Transverse colon (tissue), 4 donors: ENCODE measurements around the gene ZNF784. TPM values are rescaled to one million over a fixed set of nuclear protein-coding genes. Genes with fewer than 3 reads are reported as not detected.

Source experiments
- DNase-seq: peaks from one replicate; pipeline ENCODE4 v3.0.0-alpha.2; 2019
- H3K27ac ChIP-seq, 4 donors: fragments of 200-600 bp; sonication (generic); 2 replicates each; pipeline ENCODE4 v1.5.1; 2016 to 2018; ENCODE audit warnings: inconsistent platforms in 4 of 4
- H3K27me3 ChIP-seq: fragments of 200-600 bp; sonication (generic); 2 replicates; pipeline ENCODE4 v1.5.1; 2017; ENCODE audit warnings: inconsistent platforms
- H3K36me3 ChIP-seq, 4 donors: fragments of 200-600 bp; sonication (generic); 2 replicates each; pipeline ENCODE4 v1.5.1; 2017 to 2019; ENCODE audit warnings: inconsistent platforms in 4 of 4
- H3K4me1 ChIP-seq, 4 donors: fragments of 200-600 bp; sonication (generic); 2 replicates each; pipeline ENCODE4 v1.5.1; 2017 to 2020; ENCODE audit warnings: inconsistent platforms in 4 of 4
- H3K4me3 ChIP-seq, 4 donors: fragments of 200-600 bp; sonication (generic); 1 replicate in 1 of 4; 2 replicates in 3 of 4; pipeline versions ENCODE4 v1.5.1 to v1.6.1; 2017 to 2019; ENCODE audit warnings: inconsistent platforms in 4 of 4
- H3K9me3 ChIP-seq, 2 donors: fragments of 200-600 bp; sonication (generic); 2 replicates each; pipeline ENCODE4 v1.5.1; 2017 to 2019; ENCODE audit warnings: inconsistent platforms in 2 of 2
- CTCF ChIP-seq, 5 experiments: fragments of 200-600 bp in 3 of 5; fragments of 450-650 bp in 2 of 5; sonication (generic) in 3 of 5; IDR thresholded peaks; 1 replicate in 2 of 5; 2 replicates in 3 of 5; pipeline ENCODE4 v1.5.1; 2016 to 2017; ENCODE audit warnings: antibody characterized with exemption in 5 of 5, inconsistent platforms in 3 of 5, mild to moderate bottlenecking in 2 of 5, moderate library complexity in 1 of 5
- EP300 ChIP-seq: sonication (generic); formaldehyde crosslinking; IDR thresholded peaks from one replicate; pipeline ENCODE4 v1.6.1; 2017; ENCODE audit warnings: antibody characterized with exemption, low read depth
- POLR2A ChIP-seq: fragments of 450-650 bp; IDR thresholded peaks from one replicate; pipeline ENCODE4 v1.6.1; 2016; ENCODE audit warnings: antibody characterized with exemption, mild to moderate bottlenecking, moderate library complexity
- POLR2AphosphoS5 ChIP-seq, 3 donors: sonication (generic); formaldehyde crosslinking; IDR thresholded peaks; one replicate each; pipeline ENCODE4 v1.6.1; 2016; ENCODE audit warnings: antibody characterized with exemption in 3 of 3
- WGBS, 2 donors: methylation state at CpG; one replicate each; pipeline ENCODE4 v1.1.5; 2018; ENCODE audit warnings: low coverage in 1 of 2; 5-methylcytosine and 5-hydroxymethylcytosine counted together
- in situ Hi-C, 4 donors: fragments of 200-750 bp; cut with MboI; loops; one replicate each; pipeline versions ENCODE4 v1.15.0 to v1.15.1; 2017; ENCODE audit warnings: low sequenced_read_pairs in 3 of 4, low pct_ligation_motif_present in 1 of 4, low pct_unique_long_range_greater_than_20kb in 1 of 4
- intact Hi-C: fragments of 100-400 bp; cut with DNase I; formaldehyde crosslinking; loops from one replicate; pipeline ENCODE4 v1.15.1; 2023; ENCODE audit warnings: low total_unique reads
- total RNA-seq, 4 donors: library from RNA; depleted of rRNA; stranded (reverse); fragments of >200 nt; gene quantifications; one replicate each; pipeline ENCODE4 v1.1.0, GENCODE V29; 2016

ZNF784 gene
- total RNA-seq, 4 donors from 2014 or later = 11.1 to 27.7 (median 14.5) TPM

- in situ Hi-C loops = no loop called here
- Histone ChIP-seq H3K36me3 (no peaks in the 10 kb centered on the region), H3K4me3 (no peak overlapping the region), H3K9me3 (no peaks in the 10 kb centered on the region), H3K4me1 (peaks cover 22 to 67% (median 48%) of the 10 kb centered on the region in 4 donors), H3K27me3 (no peaks in the 10 kb centered on the region), H3K27ac (peak overlapping the region in 1 of 4 donors; percentile 98)
- 79 to 100% methylated on average over 2 to 6 of the region's 6 CpGs for WGBS, 2 donors
- TF ChIP-seq POLR2A (no peak), EP300 (no peak), CTCF (IDR thresholded peaks at IDR 0.05) (peak in 4 of 5 experiments; percentile 20 to 36 (median 32)), POLR2AphosphoS5 (IDR thresholded peaks at IDR 0.05) (no peak)
- intact Hi-C loops = no loop called here
- no peak for DNase-seq
Measured at GRCh38 chr19:55638864-55639359, 14.5 kb upstream of the ZNF784 start.

DNA sequence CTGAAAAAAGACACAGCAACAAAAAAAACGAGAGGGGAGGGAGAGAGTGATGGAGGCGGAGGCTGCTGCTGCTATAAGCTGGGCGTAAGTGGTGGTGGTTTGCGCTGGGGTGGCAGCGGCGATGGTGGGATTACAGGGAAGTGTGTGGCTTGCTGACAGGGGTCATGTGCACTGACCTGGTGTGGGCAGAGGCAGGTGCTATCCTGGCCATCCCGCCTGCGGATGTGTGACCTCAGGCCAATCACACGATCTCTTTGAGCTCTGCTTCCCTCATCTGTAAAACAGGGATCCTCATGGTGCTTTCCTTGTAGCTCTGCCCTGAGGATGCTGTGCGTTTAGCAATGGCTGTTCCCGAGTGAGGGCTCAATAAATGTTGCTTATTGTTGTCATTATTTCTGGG is 13.2 kb upstream of the ZNF784 start:
- Histone ChIP-seq H3K9me3 (no peaks in the 10 kb centered on the region), H3K4me3 (no peak overlapping the region), H3K27ac (no peak overlapping the region), H3K27me3 (no peaks in the 10 kb centered on the region), H3K36me3 (no peaks in the 10 kb centered on the region), H3K4me1 (peaks cover 22 to 61% (median 40%) of the 10 kb centered on the region in 4 donors)
- no peak for TF ChIP-seq POLR2AphosphoS5 (IDR thresholded peaks at IDR 0.05)
- no peak for TF ChIP-seq CTCF (IDR thresholded peaks at IDR 0.05)
- WGBS, 2 donors = 83 to 93% methylated on average over 3 to 11 of the region's 11 CpGs
- no peak for DNase-seq
- intact Hi-C loops = no loop called here
- in situ Hi-C loops = no loop called here

DNA sequence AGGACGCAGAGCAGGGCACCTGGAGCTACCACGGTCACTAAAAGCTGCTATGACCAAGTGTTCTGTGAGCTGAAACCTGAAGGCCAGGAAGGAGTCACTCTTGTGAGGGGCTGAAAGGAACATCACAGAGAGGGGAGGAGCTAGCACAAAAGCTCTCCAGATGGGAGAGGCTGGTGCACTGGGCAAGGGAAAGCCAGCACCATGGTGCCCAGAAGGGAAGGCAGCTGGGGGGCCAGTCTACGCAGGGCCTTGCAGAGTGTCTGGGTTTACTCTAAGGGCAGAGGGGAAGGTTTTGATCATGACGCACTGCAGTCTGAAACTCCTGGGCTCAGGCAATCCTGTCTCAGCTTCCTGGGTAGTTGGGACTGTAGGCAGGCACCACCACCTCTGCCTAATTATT is 12.4 kb upstream of the ZNF784 start:
- Histone ChIP-seq H3K4me1 (peaks cover 22 to 58% (median 31%) of the 10 kb centered on the region in 4 donors), H3K4me3 (peak overlapping the region in 1 of 4 donors; percentile 95), H3K9me3 (no peaks in the 10 kb centered on the region), H3K27me3 (no peaks in the 10 kb centered on the region), H3K36me3 (no peaks in the 10 kb centered on the region), H3K27ac (peak overlapping the region in 1 of 4 donors; percentile 99)
- TF ChIP-seq POLR2AphosphoS5 (IDR thresholded peaks at IDR 0.05) (no peak), EP300 (no peak), CTCF (IDR thresholded peaks at IDR 0.05) (no peak), POLR2A (no peak)
- in situ Hi-C loops = no loop called here
- no peak for DNase-seq
- whole genome bisulfite sequencing, 2 donors = 88% methylated on average over 4 of the region's 4 CpGs; no CpG with 5 or more reads in 1 of the 2 donors
- intact Hi-C loops = no loop called here

DNA sequence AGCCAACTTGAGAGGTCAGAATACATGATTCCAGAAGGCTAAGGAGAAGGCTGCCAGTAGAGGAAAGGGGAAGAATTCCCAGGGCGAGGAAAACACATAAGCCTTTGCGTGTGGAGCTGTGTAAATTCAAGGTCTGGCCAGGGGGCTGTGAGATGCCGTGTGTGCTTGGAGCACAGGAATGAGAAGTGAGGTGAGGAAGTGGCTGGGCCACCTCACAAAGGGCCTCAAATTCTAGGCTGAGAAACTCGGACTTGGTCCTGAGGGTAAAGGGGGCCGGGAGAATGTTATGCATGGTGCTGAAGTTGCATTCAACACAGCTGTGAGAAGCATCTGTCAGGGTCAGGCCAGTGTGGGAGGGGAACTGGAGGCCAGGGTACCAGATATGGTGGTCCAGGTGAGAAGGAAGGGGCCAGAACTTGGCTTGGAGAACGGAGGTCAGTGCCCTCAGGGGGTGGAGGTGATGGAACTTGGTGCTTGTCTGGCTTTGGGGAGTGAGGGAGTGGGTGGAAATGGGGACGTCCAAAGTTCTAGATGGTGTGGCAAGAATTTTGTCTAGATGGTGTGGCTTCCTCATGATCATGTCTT is 11.6 kb upstream of the ZNF784 start:
- H3K27ac ChIP-seq = peak overlapping the region; percentile 87 to 99 (median 97)
- H3K36me3 ChIP-seq = no peaks in the 10 kb centered on the region
- WGBS, 2 donors = 57 to 60% methylated on average over 6 to 7 of the region's 7 CpGs
- peaks cover 22 to 56% (median 29%) of the 10 kb centered on the region in 4 donors for H3K4me1 ChIP-seq
- H3K27me3 ChIP-seq = no peaks in the 10 kb centered on the region
- intact Hi-C loops = no loop called here
- no peaks in the 10 kb centered on the region for H3K9me3 ChIP-seq
- in situ Hi-C loops = no loop called here
- peak overlapping the region; percentile 57 to 95 (median 88) for H3K4me3 ChIP-seq
- no peak for DNase-seq
- no peak for TF ChIP-seq POLR2AphosphoS5 (IDR thresholded peaks at IDR 0.05)
- TF ChIP-seq POLR2A = no peak
- no peak for TF ChIP-seq CTCF (IDR thresholded peaks at IDR 0.05)
- no peak for TF ChIP-seq EP300
